ENCODE results near the gene BCAS3.

- TF ChIP-seq POLR2A (IDR thresholded peaks at IDR 0.05) (no peak), EP300 (IDR thresholded peaks at IDR 0.05; ENCODE audit: low read depth) (no peak), CTCF (IDR thresholded peaks at IDR 0.05) (no peak), POLR2AphosphoS5 (IDR thresholded peaks at IDR 0.05) (no peak)
These were observed 712.8 kb downstream of the BCAS3 start for GRCh38 chr17:61390479-61390791.

Measured in transverse colon (tissue), 4 donors.